Measurements from ENCODE around the gene COBL.

- no peak for TF ChIP-seq RAD21 (IDR thresholded peaks at IDR 0.05; ENCODE audit: low read depth)
- TF ChIP-seq YY1 (IDR thresholded peaks at IDR 0.05; ENCODE audit: low read depth): no peak
- TF ChIP-seq REST (IDR thresholded peaks at IDR 0.05; ENCODE audit: low read depth): no peak
- no peak for TF ChIP-seq FOXM1 (IDR thresholded peaks at IDR 0.05; ENCODE audit: borderline replicate concordance, low read depth)
Measured at GRCh38 chr7:51243631-51244030, 73.0 kb downstream of the COBL start.
